Measurements from ENCODE around the gene OR8D1. TPM values are rescaled to one million over a fixed set of nuclear protein-coding genes. Genes with fewer than 3 reads are reported as not detected.

Gene OR8D1
- total RNA-seq, 5 donors from 2014 or later (not counting 1 experiment from before 2014, with no cell fraction given) = not detected

- Histone ChIP-seq H3K4me3 (ENCODE audit: control insufficient read depth in 1 of 2, extremely low read depth in 1 of 2, low read length in 1 of 2) (no peak overlapping the region), H3K36me3 (ENCODE audit: control insufficient read depth in 2 of 2, extremely low read depth in 1 of 2, insufficient read depth in 1 of 2, low read length in 1 of 2) (no peaks in the 10 kb centered on the region), H3K9me3 (no peaks in the 10 kb centered on the region), H3K4me1 (ENCODE audit: control insufficient read depth in 1 of 2, extremely low read depth in 1 of 2, insufficient read depth in 2 of 2, low read length in 2 of 2) (peaks cover 0 to 2% of the 10 kb centered on the region in 2 experiments), H3K27ac (ENCODE audit: low read length) (no peak overlapping the region), H3K27me3 (replicated peaks in 1 of 2; ENCODE audit: control insufficient read depth in 2 of 2, extremely low read depth in 1 of 2, insufficient read depth in 2 of 2, low read length in 1 of 2) (no peaks in the 10 kb centered on the region)
- no peaks in the 10 kb centered on the region for H3K36me3 Mint-ChIP-seq
- H3K4me1 Mint-ChIP-seq = peaks cover 0 to 4% (median 0%) of the 10 kb centered on the region in 3 donors
- ChIA-PET POLR2A (no interaction called here), CTCF (no interaction called here)
- ATAC-seq (replicated peaks in 1 of 4) (no peak), DNase-seq (no peak)
- H3K27ac Mint-ChIP-seq = no peak overlapping the region
- peaks cover 0 to 4% (median 0%) of the 10 kb centered on the region in 3 donors for H3K9me3 Mint-ChIP-seq
- no peak overlapping the region for H3K4me3 Mint-ChIP-seq
- peaks cover 6 to 15% of the 10 kb centered on the region in 2 donors for H3K27me3 Mint-ChIP-seq
- no CpG with 5 or more reads among the region's 3 CpGs for WGBS (ENCODE audit: insufficient coverage)
These were observed 18.1 kb upstream of the OR8D1 start for GRCh38 chr11:124331873-124332272.

DNA sequence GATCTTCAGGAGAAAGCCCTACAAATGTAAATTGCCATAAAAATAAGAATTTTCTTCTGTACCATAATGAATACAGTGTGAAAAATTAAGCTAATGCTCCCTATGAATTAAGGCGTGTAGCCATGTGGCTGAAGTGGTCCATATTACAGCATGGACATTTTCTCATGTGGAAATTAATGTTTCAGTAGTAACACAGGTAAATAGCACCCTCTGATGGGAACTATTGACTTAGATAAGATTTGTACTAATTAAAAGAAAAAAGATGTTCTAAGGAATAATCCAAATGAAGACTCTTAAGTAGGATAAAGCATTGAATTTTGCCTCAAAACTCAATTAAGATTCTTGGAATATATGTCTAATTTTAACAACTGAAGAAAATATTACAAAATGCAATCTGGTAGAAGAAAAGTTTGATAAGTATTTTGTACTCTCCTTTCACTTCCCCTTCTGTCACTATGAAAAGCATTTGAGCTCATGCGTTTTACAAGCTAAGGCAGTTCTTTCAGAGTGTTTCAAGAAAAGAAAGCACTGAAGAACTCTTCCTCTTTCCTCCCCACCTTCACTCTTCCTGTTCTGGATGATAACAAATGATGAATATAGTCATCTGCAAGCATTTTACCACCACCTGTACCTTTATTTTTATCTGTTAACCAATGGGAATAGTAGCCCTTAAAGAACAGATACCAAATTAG, 16.2 kb upstream of the OR8D1 start:
- ChIA-PET POLR2A (no interaction called here), CTCF (no interaction called here)
- peaks cover 0 to 2% of the 10 kb centered on the region in 2 experiments for H3K4me1 ChIP-seq (ENCODE audit: control insufficient read depth in 1 of 2, extremely low read depth in 1 of 2, insufficient read depth in 2 of 2, low read length in 2 of 2)
- Mint-ChIP-seq H3K36me3 (no peaks in the 10 kb centered on the region), H3K4me1 (peaks cover 0 to 4% (median 0%) of the 10 kb centered on the region in 3 donors), H3K27me3 (peaks cover 7 to 15% of the 10 kb centered on the region in 2 donors), H3K27ac (no peak overlapping the region), H3K9me3 (no peaks in the 10 kb centered on the region), H3K4me3 (no peak overlapping the region)
- H3K9me3 ChIP-seq = no peaks in the 10 kb centered on the region
- DNase-seq = no peak
- no peaks in the 10 kb centered on the region for H3K36me3 ChIP-seq (ENCODE audit: control insufficient read depth in 2 of 2, extremely low read depth in 1 of 2, insufficient read depth in 1 of 2, low read length in 1 of 2)
- ATAC-seq (replicated peaks in 1 of 4) = no peak
- no peaks in the 10 kb centered on the region for H3K27me3 ChIP-seq (replicated peaks in 1 of 2; ENCODE audit: control insufficient read depth in 2 of 2, extremely low read depth in 1 of 2, insufficient read depth in 2 of 2, low read length in 1 of 2)
- no peak overlapping the region for H3K4me3 ChIP-seq (ENCODE audit: control insufficient read depth in 1 of 2, extremely low read depth in 1 of 2, low read length in 1 of 2)
- WGBS (ENCODE audit: insufficient coverage) = no CpG with 5 or more reads among the region's 2 CpGs
- H3K27ac ChIP-seq (ENCODE audit: low read length) = no peak overlapping the region

DNA sequence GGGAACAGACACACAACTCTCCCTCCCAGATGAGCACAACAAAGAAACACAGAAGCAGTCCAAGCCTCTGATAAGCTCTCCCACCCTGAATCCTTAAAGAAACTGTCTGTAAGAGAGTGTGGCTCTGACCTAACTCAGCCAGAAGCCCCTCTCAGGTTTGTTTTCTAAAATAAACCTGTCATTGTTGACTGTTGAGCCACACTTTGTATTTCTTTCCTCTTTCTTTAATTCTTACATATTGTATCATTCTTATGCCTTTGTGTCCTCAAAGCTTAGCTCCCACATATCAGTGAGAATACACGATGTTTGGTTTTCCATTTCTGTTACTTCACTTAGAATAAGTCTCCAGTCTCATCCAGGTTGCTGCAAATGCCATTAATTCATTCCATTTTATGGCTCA, 14.0 kb upstream of the OR8D1 start:
- Mint-ChIP-seq H3K9me3 (no peaks in the 10 kb centered on the region), H3K4me3 (no peak overlapping the region), H3K27ac (no peak overlapping the region), H3K4me1 (peaks cover 0 to 4% (median 0%) of the 10 kb centered on the region in 3 donors), H3K36me3 (no peaks in the 10 kb centered on the region), H3K27me3 (peaks cover 12 to 19% of the 10 kb centered on the region in 2 donors)
- peaks cover 0 to 2% of the 10 kb centered on the region in 2 experiments for H3K4me1 ChIP-seq (ENCODE audit: control insufficient read depth in 1 of 2, extremely low read depth in 1 of 2, insufficient read depth in 2 of 2, low read length in 2 of 2)
- no peaks in the 10 kb centered on the region for H3K9me3 ChIP-seq
- no peaks in the 10 kb centered on the region for H3K27me3 ChIP-seq (replicated peaks in 1 of 2; ENCODE audit: control insufficient read depth in 2 of 2, extremely low read depth in 1 of 2, insufficient read depth in 2 of 2, low read length in 1 of 2)
- no peaks in the 10 kb centered on the region for H3K36me3 ChIP-seq (ENCODE audit: control insufficient read depth in 2 of 2, extremely low read depth in 1 of 2, insufficient read depth in 1 of 2, low read length in 1 of 2)
- H3K4me3 ChIP-seq (ENCODE audit: control insufficient read depth in 1 of 2, extremely low read depth in 1 of 2, low read length in 1 of 2) = no peak overlapping the region
- no peak overlapping the region for H3K27ac ChIP-seq (ENCODE audit: low read length)
- WGBS (ENCODE audit: insufficient coverage) = no CpG with 5 or more reads among the region's 1 CpG
- ATAC-seq (replicated peaks in 1 of 4) (no peak), DNase-seq (no peak)
- ChIA-PET POLR2A (no interaction called here), CTCF (no interaction called here)

DNA sequence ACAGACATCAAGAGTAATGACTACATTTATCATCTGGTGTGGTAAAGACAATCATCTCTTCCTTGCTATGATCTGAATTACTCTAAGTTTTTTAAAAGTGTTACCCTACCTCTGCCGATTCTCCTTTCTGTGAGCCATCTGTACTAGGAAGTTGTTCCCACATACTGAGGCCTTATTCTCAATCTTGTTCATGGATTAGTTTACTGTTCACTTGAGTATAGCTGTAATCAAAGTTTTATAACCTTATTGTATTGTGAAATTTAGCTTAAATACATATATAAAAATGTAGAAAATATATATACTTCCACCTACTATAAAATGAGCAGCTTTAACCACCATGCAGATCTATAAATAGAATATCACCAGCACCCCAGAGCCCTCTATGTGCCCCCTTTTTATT, 8.6 kb upstream of the OR8D1 start:
- Mint-ChIP-seq H3K27me3 (peaks cover 10 to 14% of the 10 kb centered on the region in 2 donors), H3K4me3 (no peak overlapping the region), H3K36me3 (no peaks in the 10 kb centered on the region), H3K4me1 (no peaks in the 10 kb centered on the region), H3K9me3 (peaks cover 0 to 6% (median 0%) of the 10 kb centered on the region in 3 donors), H3K27ac (no peak overlapping the region)
- Histone ChIP-seq H3K9me3 (no peaks in the 10 kb centered on the region), H3K4me3 (ENCODE audit: control insufficient read depth in 1 of 2, extremely low read depth in 1 of 2, low read length in 1 of 2) (no peak overlapping the region), H3K27me3 (replicated peaks in 1 of 2; ENCODE audit: control insufficient read depth in 2 of 2, extremely low read depth in 1 of 2, insufficient read depth in 2 of 2, low read length in 1 of 2) (peaks cover 0 to 4% of the 10 kb centered on the region in 2 experiments), H3K4me1 (ENCODE audit: control insufficient read depth in 1 of 2, extremely low read depth in 1 of 2, insufficient read depth in 2 of 2, low read length in 2 of 2) (no peaks in the 10 kb centered on the region), H3K27ac (ENCODE audit: low read length) (no peak overlapping the region), H3K36me3 (ENCODE audit: control insufficient read depth in 2 of 2, extremely low read depth in 1 of 2, insufficient read depth in 1 of 2, low read length in 1 of 2) (no peaks in the 10 kb centered on the region)
- no peak for DNase-seq
- WGBS (ENCODE audit: insufficient coverage) = no CpG with 5 or more reads among the region's 1 CpG
- no peak for ATAC-seq (replicated peaks in 1 of 4)
- POLR2A ChIA-PET = no interaction called here
- CTCF ChIA-PET = no interaction called here

DNA sequence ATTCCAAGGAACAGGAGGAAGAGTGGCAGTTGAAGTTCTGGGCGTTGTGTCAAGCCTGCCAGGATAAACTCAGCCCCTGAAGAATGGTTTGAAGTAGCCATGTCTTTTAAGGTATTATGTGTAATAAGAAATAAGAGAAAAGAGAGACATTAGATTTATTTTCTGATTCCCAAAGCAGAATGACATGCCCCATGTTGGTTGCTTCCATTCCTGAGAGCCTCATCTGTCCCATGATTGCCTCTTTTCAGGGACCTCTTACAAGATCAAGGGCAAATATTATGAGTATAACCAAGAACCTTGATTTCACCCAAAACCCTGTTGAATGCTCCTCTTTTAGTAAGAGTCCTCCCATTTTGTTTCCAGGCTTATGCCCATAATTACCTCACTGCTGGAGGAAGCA, 6.3 kb upstream of the OR8D1 start, which contains the start of gene OR8D2:
TSS of gene OR8D2 (minus strand) at position 101 of the 400 bp plus-strand sequence. CDS start at position 101, 0 bp downstream.
- Histone ChIP-seq H3K36me3 (ENCODE audit: control insufficient read depth in 2 of 2, extremely low read depth in 1 of 2, insufficient read depth in 1 of 2, low read length in 1 of 2) (no peaks in the 10 kb centered on the region), H3K27me3 (replicated peaks in 1 of 2; ENCODE audit: control insufficient read depth in 2 of 2, extremely low read depth in 1 of 2, insufficient read depth in 2 of 2, low read length in 1 of 2) (peaks cover 0 to 4% of the 10 kb centered on the region in 2 experiments), H3K27ac (ENCODE audit: low read length) (no peak within 1 kb of the TSS), H3K4me3 (ENCODE audit: control insufficient read depth in 1 of 2, extremely low read depth in 1 of 2, low read length in 1 of 2) (no peak within 1 kb of the TSS), H3K9me3 (no peaks in the 10 kb centered on the region), H3K4me1 (ENCODE audit: control insufficient read depth in 1 of 2, extremely low read depth in 1 of 2, insufficient read depth in 2 of 2, low read length in 2 of 2) (no peaks in the 10 kb centered on the region)
- Mint-ChIP-seq H3K27me3 (peaks cover 10 to 14% of the 10 kb centered on the region in 2 donors), H3K9me3 (peaks cover 0 to 6% (median 0%) of the 10 kb centered on the region in 3 donors), H3K36me3 (no peaks in the 10 kb centered on the region), H3K4me3 (no peak within 1 kb of the TSS), H3K4me1 (no peaks in the 10 kb centered on the region), H3K27ac (no peak within 1 kb of the TSS)
- POLR2A ChIA-PET = no interaction called here
- CTCF ChIA-PET = no interaction called here
- no peak for ATAC-seq (replicated peaks in 1 of 4)
- no CpG with 5 or more reads among the region's 1 CpG for WGBS (ENCODE audit: insufficient coverage)
- DNase-seq = no peak

GRCh38 chr11:124315052-124315451, 1.3 kb upstream of the OR8D1 start:
- Histone ChIP-seq H3K9me3 (no peaks in the 10 kb centered on the region), H3K36me3 (ENCODE audit: control insufficient read depth in 2 of 2, extremely low read depth in 1 of 2, insufficient read depth in 1 of 2, low read length in 1 of 2) (no peaks in the 10 kb centered on the region), H3K4me3 (ENCODE audit: control insufficient read depth in 1 of 2, extremely low read depth in 1 of 2, low read length in 1 of 2) (no peak overlapping the region), H3K27me3 (replicated peaks in 1 of 2; ENCODE audit: control insufficient read depth in 2 of 2, extremely low read depth in 1 of 2, insufficient read depth in 2 of 2, low read length in 1 of 2) (no peaks in the 10 kb centered on the region), H3K27ac (ENCODE audit: low read length) (no peak overlapping the region), H3K4me1 (ENCODE audit: control insufficient read depth in 1 of 2, extremely low read depth in 1 of 2, insufficient read depth in 2 of 2, low read length in 2 of 2) (no peaks in the 10 kb centered on the region)
- Mint-ChIP-seq H3K36me3 (no peaks in the 10 kb centered on the region), H3K27ac (no peak overlapping the region), H3K4me1 (no peaks in the 10 kb centered on the region), H3K4me3 (no peak overlapping the region), H3K27me3 (peaks cover 3 to 7% of the 10 kb centered on the region in 2 donors), H3K9me3 (peaks cover 0 to 6% (median 0%) of the 10 kb centered on the region in 3 donors)
- DNase-seq (no peak), ATAC-seq (replicated peaks in 1 of 4) (no peak)
- POLR2A ChIA-PET = no interaction called here
- WGBS (ENCODE audit: insufficient coverage) = 29% methylated on average over 1 of the region's 3 CpGs
- CTCF ChIA-PET = no interaction called here

Data from T-cell (primary cell).